ENCODE results near the gene CD24. TPM values are rescaled to one million over a fixed set of nuclear protein-coding genes. Genes with fewer than 3 reads are reported as not detected.

The CD24 gene, protein sequence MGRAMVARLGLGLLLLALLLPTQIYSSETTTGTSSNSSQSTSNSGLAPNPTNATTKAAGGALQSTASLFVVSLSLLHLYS
- 219 to 281 TPM (median 241 TPM) in 5 replicates for total RNA-seq (2022; extraction: Qiagen RNA extraction; ENCODE audit: low read depth)

DNA sequence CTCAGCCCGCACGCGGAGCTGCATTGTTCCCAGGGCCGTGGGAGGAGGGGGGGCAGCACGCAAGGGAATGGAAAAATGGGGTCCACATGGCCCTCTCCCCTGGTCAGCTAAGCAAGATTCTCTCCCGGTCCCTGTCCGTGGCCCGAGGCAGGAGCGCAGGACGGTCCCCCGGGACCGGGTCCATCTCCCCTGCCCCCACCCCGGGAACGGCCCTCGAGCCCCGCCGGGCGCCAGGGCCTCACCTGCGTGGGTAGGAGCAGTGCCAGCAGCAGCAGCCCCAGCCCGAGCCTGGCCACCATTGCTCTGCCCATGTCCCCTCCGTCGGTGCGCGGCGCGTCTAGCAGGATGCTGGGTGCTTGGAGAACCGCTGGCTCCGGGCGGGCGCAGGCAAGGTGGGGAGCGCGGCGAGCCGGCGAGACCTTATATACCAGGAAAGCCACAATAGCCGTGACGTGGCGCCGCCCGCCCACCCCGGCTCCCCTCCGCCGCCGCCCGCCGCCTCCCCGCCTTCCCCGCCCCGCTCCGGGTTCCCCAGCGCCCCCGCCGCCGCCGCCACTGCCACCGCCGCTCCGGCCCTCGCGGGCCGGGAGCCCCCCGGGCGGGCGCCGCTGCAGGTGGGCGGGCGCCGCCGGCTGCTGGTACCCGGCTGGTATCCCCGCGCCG lies at the start of gene CD24:
TSS of gene CD24 (minus strand) at position 394 of the 663 bp plus-strand sequence. CDS start at position 311, 83 bp downstream.

Other genes with a start within 250 kb of the CD24 start
- 9.8 to 11.2 TPM (median 10.3 TPM) in 5 replicates for gene MTRES1, start 53.5 kb upstream of the CD24 start, total RNA-seq (2022; extraction: Qiagen RNA extraction; ENCODE audit: low read depth)
- 3.3 to 4.4 TPM (median 3.7 TPM) in 5 replicates for gene BEND3, start 140.8 kb upstream of the CD24 start, total RNA-seq (2022; extraction: Qiagen RNA extraction; ENCODE audit: low read depth)